PFSK-1 (cell line): Measurements from ENCODE around the gene MSANTD7.

ENCODE experiments used
- FOXP2 ChIP-seq: optimal IDR thresholded peaks from 2 replicates; pipeline ENCODE3; 2011; ENCODE audit warnings: borderline replicate concordance, control low read depth, inconsistent platforms; ENCODE audit not compliant: insufficient read depth; ENCODE audit errors: extremely low read length, extremely low read depth
- POLR2AphosphoS5 ChIP-seq: IDR thresholded peaks from 2 replicates; pipeline ENCODE4 v1.6.1; 2012; ENCODE audit warnings: low read depth, mild to moderate bottlenecking, control low read depth, low read length, moderate library complexity
- REST ChIP-seq, 2 experiments: IDR thresholded peaks; 2 replicates each; pipeline versions ENCODE4 v1.6.1 to v1.8.0; 2011 to 2012; ENCODE audit warnings: low read depth in 2 of 2, low read length in 2 of 2, control low read depth in 1 of 2, inconsistent platforms in 1 of 2, mild to moderate bottlenecking in 1 of 2, moderate library complexity in 1 of 2; ENCODE audit not compliant: insufficient read depth in 1 of 2

GRCh38 chr10:14801723-14802122 lies 36.4 kb upstream of the MSANTD7 start:
- no peak for TF ChIP-seq REST (IDR thresholded peaks at IDR 0.05; ENCODE audit: insufficient read depth in 1 of 2, low read depth in 2 of 2, low read length in 2 of 2)
- TF ChIP-seq POLR2AphosphoS5: no peak
- no peak for TF ChIP-seq FOXP2
